HCT116 (cell line): ENCODE measurements around the gene NDUFS7. TPM values are rescaled to one million over a fixed set of nuclear protein-coding genes. Genes with fewer than 3 reads are reported as not detected.

Source experiments
- ATAC-seq: fragments of 200-7000 bp; cut with Tn5 transposase; 2 replicates; pipeline ENCODE4 v1.9.1; 2020; ENCODE audit warnings: mild to moderate bottlenecking, moderate library complexity
- BruUV-seq: library from RNA; stranded (reverse); fragments of 400-500 nt; replicated peaks from 2 replicates; lab custom pipeline; 2021; lab: Mats Ljungman, UMichigan
- CTCF ChIA-PET: fragments of 300-600 bp; sonication (Branson Sonifier 250); formaldehyde crosslinking; loops from one replicate; lab custom pipeline; 2021; ENCODE audit warnings: antibody characterized with exemption; lab: Charles Lee
- POLR2A ChIA-PET: fragments of 300-600, 350-600 bp; sonication (Branson Sonifier 250); formaldehyde crosslinking; loops from one replicate; lab custom pipeline; 2021; ENCODE audit warnings: antibody characterized with exemption; lab: Charles Lee
- RAD21 ChIA-PET, 2 experiments: fragments of 300-600 bp; sonication (Branson Sonifier 250); formaldehyde crosslinking; loops; one replicate each; lab custom pipeline; 2023; ENCODE audit warnings: low total read pairs in 2 of 2; ENCODE audit not compliant: uncharacterized antibody in 2 of 2, unreplicated experiment in 2 of 2, low non-redundant PET in 1 of 2; lab: Charles Lee
- DNase-seq: peaks from one replicate; pipeline ENCODE4 v3.0.0-alpha.2; 2010; ENCODE audit warnings: low read depth, low spot score
- H2AFZ ChIP-seq: fragments of 200-600 bp; shearing (Covaris generic), sonication (generic); 2 replicates; pipeline ENCODE4 v1.6.1; 2017; ENCODE audit warnings: low read depth, mixed run types, mixed read lengths, antibody characterized with exemption, low read length; ENCODE audit not compliant: poor library complexity, severe bottlenecking
- H3K27ac ChIP-seq: 2 replicates; pipeline ENCODE4 v1.5.1; 2012; ENCODE audit warnings: low read depth, low read length
- H3K27me3 ChIP-seq: fragments of 200-600 bp; sonication (generic); 2 replicates; pipeline ENCODE4 v1.6.1; 2016; ENCODE audit warnings: mixed run types, low read length, mixed read lengths; ENCODE audit not compliant: insufficient read depth
- H3K36me3 ChIP-seq, 2 experiments: fragments of 200-500 bp in 1 of 2; fragments of 200-600 bp in 1 of 2; sonication (Bioruptor generic) in 1 of 2; sonication (generic) in 1 of 2; 2 replicates each; pipeline versions ENCODE4 v1.5.1 to v1.6.1; 2014 to 2016; ENCODE audit warnings: low read length in 2 of 2, inconsistent platforms in 1 of 2, mixed read lengths in 1 of 2, mixed run types in 1 of 2; ENCODE audit not compliant: insufficient read depth in 2 of 2, control insufficient read depth in 1 of 2
- H3K4me1 ChIP-seq, 2 experiments: fragments of 200-600 bp in 1 of 2; sonication (generic) in 1 of 2; 2 replicates each; pipeline versions ENCODE4 v1.5.1 to v1.6.1; 2012 to 2017; ENCODE audit warnings: low read length in 2 of 2, inconsistent platforms in 1 of 2, mild to moderate bottlenecking in 1 of 2, mixed read lengths in 1 of 2, mixed run types in 1 of 2, moderate library complexity in 1 of 2; ENCODE audit not compliant: insufficient read depth in 2 of 2, control insufficient read depth in 1 of 2
- H3K4me2 ChIP-seq: fragments of 200-600 bp; sonication (generic); 2 replicates; pipeline ENCODE4 v1.6.1; 2017; ENCODE audit warnings: mixed run types, low read length, mixed read lengths
- H3K4me3 ChIP-seq, 2 experiments: fragments of 200-600 bp in 1 of 2; sonication (generic) in 1 of 2; replicated peaks in 1 of 2; 2 replicates each; pipeline ENCODE4 v1.5.1; 2011 to 2016; ENCODE audit warnings: low read length in 2 of 2, control low read depth in 1 of 2, low read depth in 1 of 2, mild to moderate bottlenecking in 1 of 2, mixed read lengths in 1 of 2, mixed run types in 1 of 2
- H3K79me2 ChIP-seq: fragments of 200-600 bp; sonication (generic); 2 replicates; pipeline ENCODE4 v1.6.1; 2017; ENCODE audit warnings: mild to moderate bottlenecking, mixed run types, low read length, moderate library complexity, mixed read lengths; ENCODE audit not compliant: insufficient read depth
- H3K9ac ChIP-seq: fragments of 200-600 bp; sonication (generic); 2 replicates; pipeline ENCODE4 v1.6.1; 2016; ENCODE audit warnings: low read length, mixed read lengths
- H3K9me2 ChIP-seq: fragments of 200-600 bp; sonication (generic), shearing (Covaris generic); 2 replicates; pipeline ENCODE4 v1.6.1; 2017; ENCODE audit warnings: mixed run types, mild to moderate bottlenecking, moderate library complexity; ENCODE audit not compliant: insufficient read depth
- H3K9me3 ChIP-seq, 2 experiments: fragments of 200-500 bp in 1 of 2; fragments of 200-600 bp in 1 of 2; sonication (Bioruptor generic) in 1 of 2; sonication (generic) in 1 of 2; 2 replicates each; pipeline ENCODE4 v1.6.1; 2014 to 2017; ENCODE audit warnings: low read length in 2 of 2, mixed read lengths in 2 of 2, inconsistent platforms in 1 of 2, low read depth in 1 of 2, mild to moderate bottlenecking in 1 of 2, mixed run types in 1 of 2, moderate library complexity in 1 of 2; ENCODE audit not compliant: control insufficient read depth in 1 of 2, insufficient read depth in 1 of 2
- H4K20me1 ChIP-seq: fragments of 200-600 bp; sonication (generic), shearing (Covaris generic); 2 replicates; pipeline ENCODE4 v1.6.1; 2017; ENCODE audit warnings: mixed run types, mild to moderate bottlenecking, moderate library complexity; ENCODE audit not compliant: insufficient read depth
- CEBPB ChIP-seq: IDR thresholded peaks from 2 replicates; pipeline ENCODE4 v1.6.1; 2012; ENCODE audit warnings: low read depth
- EGR1 ChIP-seq: IDR thresholded peaks from 2 replicates; pipeline ENCODE4 v1.6.1; 2012; ENCODE audit warnings: low read depth
- ELF1 ChIP-seq: IDR thresholded peaks from 2 replicates; pipeline ENCODE4 v1.6.1; 2012; ENCODE audit warnings: low read depth, borderline replicate concordance
- EZH2 ChIP-seq: fragments of 200-600 bp; sonication (generic); IDR thresholded peaks from 2 replicates; pipeline ENCODE4 v1.6.1; 2017; ENCODE audit warnings: antibody characterized with exemption, mixed run types
- RAD21 ChIP-seq: IDR thresholded peaks from 2 replicates; pipeline ENCODE4 v1.6.1; 2012; ENCODE audit warnings: low read depth, mild to moderate bottlenecking
- SP1 ChIP-seq: IDR thresholded peaks from 2 replicates; pipeline ENCODE4 v1.6.1; 2012; ENCODE audit warnings: low read depth
- YY1 ChIP-seq: IDR thresholded peaks from 2 replicates; pipeline ENCODE4 v1.6.1; 2011; ENCODE audit warnings: low read length, low read depth, moderate library complexity, mild to moderate bottlenecking; ENCODE audit not compliant: insufficient replicate concordance; ENCODE audit errors: extremely low read depth
- intact Hi-C: fragments of 100-400 bp; cut with micrococcal nuclease; formaldehyde crosslinking; loops from 2 replicates; pipeline ENCODE4 v1.10.0; 2022
- total RNA-seq: library from RNA; stranded (reverse); gene quantifications from one replicate; pipeline ENCODE4 v1.2.1, GENCODE V29; 2021; ENCODE audit not compliant: unreplicated experiment
- TF ChIP-seq, protein P1 (sequence below): IDR thresholded peaks from 2 replicates; pipeline ENCODE4 v1.6.1; 2012; ENCODE audit warnings: low read depth

The NDUFS7 gene
- total RNA-seq, 1 experiment from 2014 or later: 114 TPM

DNA sequence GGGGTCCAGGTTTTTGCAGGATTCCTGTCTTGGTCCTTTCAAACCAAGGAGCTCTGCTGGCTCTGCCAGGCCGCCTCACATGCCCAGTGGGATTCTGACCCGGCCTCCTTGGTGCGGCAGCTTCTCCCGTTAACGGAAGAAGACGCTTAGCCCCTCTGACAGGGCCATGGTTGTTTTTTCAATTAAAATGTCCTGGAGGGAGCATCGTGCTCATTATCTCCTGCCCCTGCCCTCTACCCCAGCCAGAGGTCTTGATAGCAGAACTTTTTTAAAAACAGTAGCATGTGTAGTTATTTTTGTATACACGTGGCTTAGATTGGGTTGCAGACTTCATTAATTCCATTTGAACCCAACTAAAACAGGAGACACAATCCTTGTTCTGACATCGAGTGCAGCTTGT is 43.0 kb downstream of the NDUFS7 start:
- Histone ChIP-seq H2AFZ (no peak overlapping the region), H3K27ac (no peak overlapping the region), H3K9me3 (no peaks in the 10 kb centered on the region), H3K36me3 (peaks cover 48 to 66% of the 10 kb centered on the region in 2 experiments), H3K9ac (no peak overlapping the region), H3K4me1 (no peaks in the 10 kb centered on the region), H3K27me3 (no peaks in the 10 kb centered on the region), H3K4me3 (no peak overlapping the region), H3K79me2 (peaks cover 87% of the 10 kb centered on the region), H3K9me2 (no peaks in the 10 kb centered on the region), H4K20me1 (no peaks in the 10 kb centered on the region), H3K4me2 (no peak overlapping the region)
- CTCF ChIA-PET: no interaction called here
- TF ChIP-seq RAD21 (no peak), EGR1 (no peak), SP1 (no peak), CEBPB (no peak), EZH2 (no peak)
- intact Hi-C loops: no loop called here
- POLR2A ChIA-PET: no interaction called here
- DNase-seq (no peak), ATAC-seq (no peak)
- no TSS peak for BruUV-seq
- RAD21 ChIA-PET: no interaction called here

DNA sequence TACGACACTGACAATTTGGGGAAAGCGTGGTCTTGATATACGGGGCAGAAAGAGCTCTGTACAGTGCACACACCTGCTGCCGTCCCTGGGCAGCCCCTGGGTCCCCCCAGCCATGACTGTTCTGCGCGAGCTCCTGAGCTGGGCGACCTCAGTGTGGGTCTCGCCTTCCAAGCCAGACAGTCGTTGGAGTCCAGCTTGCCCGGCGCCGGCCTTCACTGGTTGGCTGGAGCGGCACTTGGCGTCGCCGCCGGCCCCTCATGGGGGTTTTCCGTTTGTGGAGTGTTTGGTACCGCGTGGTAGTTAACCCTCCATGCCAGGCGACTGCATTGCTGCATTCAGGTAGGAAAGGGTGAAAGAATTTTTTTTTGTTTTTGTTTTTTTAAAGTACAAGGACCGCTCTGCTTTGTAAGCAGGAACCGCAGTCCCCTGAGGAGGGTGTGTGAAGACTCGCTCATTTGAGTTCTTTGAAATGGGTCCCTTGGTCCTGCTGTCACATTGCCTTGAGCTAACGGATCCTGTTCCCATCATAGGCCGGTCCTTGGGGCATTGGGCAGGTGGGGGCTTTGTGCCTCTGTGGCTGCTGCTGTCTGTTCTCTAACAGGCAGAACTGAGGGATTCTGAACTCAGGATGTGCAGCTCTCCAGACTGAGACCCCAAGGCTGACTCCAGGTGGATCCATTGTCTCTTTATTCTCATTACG is 43.7 kb downstream of the NDUFS7 start:
- Histone ChIP-seq H2AFZ (no peak overlapping the region), H3K9me3 (no peaks in the 10 kb centered on the region), H3K9me2 (no peaks in the 10 kb centered on the region), H3K4me3 (no peak overlapping the region), H3K4me2 (no peak overlapping the region), H4K20me1 (no peaks in the 10 kb centered on the region), H3K4me1 (no peaks in the 10 kb centered on the region), H3K9ac (no peak overlapping the region), H3K36me3 (peaks cover 48 to 68% of the 10 kb centered on the region in 2 experiments), H3K27me3 (no peaks in the 10 kb centered on the region), H3K27ac (no peak overlapping the region), H3K79me2 (peaks cover 87% of the 10 kb centered on the region)
- TF ChIP-seq, protein P1, sequence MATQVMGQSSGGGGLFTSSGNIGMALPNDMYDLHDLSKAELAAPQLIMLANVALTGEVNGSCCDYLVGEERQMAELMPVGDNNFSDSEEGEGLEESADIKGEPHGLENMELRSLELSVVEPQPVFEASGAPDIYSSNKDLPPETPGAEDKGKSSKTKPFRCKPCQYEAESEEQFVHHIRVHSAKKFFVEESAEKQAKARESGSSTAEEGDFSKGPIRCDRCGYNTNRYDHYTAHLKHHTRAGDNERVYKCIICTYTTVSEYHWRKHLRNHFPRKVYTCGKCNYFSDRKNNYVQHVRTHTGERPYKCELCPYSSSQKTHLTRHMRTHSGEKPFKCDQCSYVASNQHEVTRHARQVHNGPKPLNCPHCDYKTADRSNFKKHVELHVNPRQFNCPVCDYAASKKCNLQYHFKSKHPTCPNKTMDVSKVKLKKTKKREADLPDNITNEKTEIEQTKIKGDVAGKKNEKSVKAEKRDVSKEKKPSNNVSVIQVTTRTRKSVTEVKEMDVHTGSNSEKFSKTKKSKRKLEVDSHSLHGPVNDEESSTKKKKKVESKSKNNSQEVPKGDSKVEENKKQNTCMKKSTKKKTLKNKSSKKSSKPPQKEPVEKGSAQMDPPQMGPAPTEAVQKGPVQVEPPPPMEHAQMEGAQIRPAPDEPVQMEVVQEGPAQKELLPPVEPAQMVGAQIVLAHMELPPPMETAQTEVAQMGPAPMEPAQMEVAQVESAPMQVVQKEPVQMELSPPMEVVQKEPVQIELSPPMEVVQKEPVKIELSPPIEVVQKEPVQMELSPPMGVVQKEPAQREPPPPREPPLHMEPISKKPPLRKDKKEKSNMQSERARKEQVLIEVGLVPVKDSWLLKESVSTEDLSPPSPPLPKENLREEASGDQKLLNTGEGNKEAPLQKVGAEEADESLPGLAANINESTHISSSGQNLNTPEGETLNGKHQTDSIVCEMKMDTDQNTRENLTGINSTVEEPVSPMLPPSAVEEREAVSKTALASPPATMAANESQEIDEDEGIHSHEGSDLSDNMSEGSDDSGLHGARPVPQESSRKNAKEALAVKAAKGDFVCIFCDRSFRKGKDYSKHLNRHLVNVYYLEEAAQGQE: no peak
- TF ChIP-seq SP1: no peak
- no peak for TF ChIP-seq ELF1
- TF ChIP-seq YY1: no peak
- BruUV-seq: no TSS peak
- DNase-seq (no peak), ATAC-seq (no peak)
- ChIA-PET POLR2A (no interaction called here), RAD21 (no interaction called here), CTCF (no interaction called here)
- intact Hi-C loops: no loop called here
